HG03457 (cell line): ENCODE measurements around the gene VPS13D.

Experiments used
- ATAC-seq: cut with Tn5 transposase; IDR thresholded peaks from one replicate; pipeline ENCODE4 v1.9.1; 2021; ENCODE audit warnings: moderate number of reproducible peaks; ENCODE audit not compliant: unreplicated experiment

VPS13D gene

GRCh38 chr1:12229835-12230548, at the start of gene VPS13D:
Gene VPS13D, plus strand, starts transcription at chr1:12230030. Its CDS starts 4,237 bp downstream, at chr1:12234267.
- no peak for ATAC-seq

GRCh38 chr1:12180315-12180714, 49.5 kb upstream of the VPS13D start:
- no peak for ATAC-seq

GRCh38 chr1:12180903-12181302, 48.9 kb upstream of the VPS13D start:
- no peak for ATAC-seq

- ATAC-seq: no peak
Measured at GRCh38 chr1:12181568-12181967, 48.3 kb upstream of the VPS13D start.

GRCh38 chr1:12182410-12182984, 47.3 kb upstream of the VPS13D start:
- no peak for ATAC-seq

- ATAC-seq: no peak
Measured at GRCh38 chr1:12183095-12183794, 46.6 kb upstream of the VPS13D start.

- ATAC-seq: no peak
Measured at GRCh38 chr1:12184008-12184681, 45.7 kb upstream of the VPS13D start.

GRCh38 chr1:12185036-12185917, 44.6 kb upstream of the VPS13D start:
- ATAC-seq: no peak

GRCh38 chr1:12185918-12186678, 43.7 kb upstream of the VPS13D start:
- ATAC-seq: no peak

GRCh38 chr1:12186679-12186985, 43.2 kb upstream of the VPS13D start:
- no peak for ATAC-seq

- no peak for ATAC-seq
Measured at GRCh38 chr1:12188115-12188514, 41.7 kb upstream of the VPS13D start.

- no peak for ATAC-seq
Measured at GRCh38 chr1:12188657-12189327, 41.0 kb upstream of the VPS13D start.

- no peak for ATAC-seq
Measured at GRCh38 chr1:12189328-12189682, 40.5 kb upstream of the VPS13D start.

GRCh38 chr1:12191242-12192032, 38.4 kb upstream of the VPS13D start:
- ATAC-seq: no peak

GRCh38 chr1:12194666-12195216, 35.1 kb upstream of the VPS13D start:
- ATAC-seq: no peak

- no peak for ATAC-seq
Measured at GRCh38 chr1:12195416-12195815, 34.4 kb upstream of the VPS13D start.

- no peak for ATAC-seq
Measured at GRCh38 chr1:12196641-12197482, 33.0 kb upstream of the VPS13D start.

GRCh38 chr1:12197483-12197880, 32.3 kb upstream of the VPS13D start:
- ATAC-seq: no peak
